GM23338 (cell line): ENCODE data around the gene SLAMF6. TPM values are rescaled to one million over a fixed set of nuclear protein-coding genes. Genes with fewer than 3 reads are reported as not detected.

Source experiments
- ATAC-seq: fragments of 200-7000 bp; cut with Tn5 transposase; 3 replicates; pipeline ENCODE4 v1.9.1; 2020
- DNase-seq: peaks from one replicate; pipeline ENCODE4 v3.0.0-alpha.2; 2015; ENCODE audit warnings: low spot score
- H2AFZ ChIP-seq: fragments of 200-600 bp; sonication (generic); 2 replicates; pipeline ENCODE4 v1.8.0; 2016; ENCODE audit warnings: antibody characterized with exemption, mild to moderate bottlenecking, moderate library complexity
- H3F3A ChIP-seq: fragments of 200-600 bp; sonication (generic); replicated peaks from 2 replicates; pipeline ENCODE4 v1.8.0; 2017; ENCODE audit warnings: antibody characterized with exemption, mixed run types, low read depth
- H3K27ac ChIP-seq: fragments of 200-600 bp; sonication (generic); 2 replicates; pipeline ENCODE4 v1.6.1; 2016; ENCODE audit warnings: low read depth
- H3K27me3 ChIP-seq: fragments of 200-600 bp; sonication (generic); 2 replicates; pipeline ENCODE4 v1.8.0; 2016; ENCODE audit warnings: mild to moderate bottlenecking, mixed run types, moderate library complexity; ENCODE audit not compliant: insufficient read depth
- H3K36me3 ChIP-seq: fragments of 200-600 bp; sonication (generic); 2 replicates; pipeline ENCODE4 v1.8.0; 2016; ENCODE audit warnings: mild to moderate bottlenecking; ENCODE audit not compliant: insufficient read depth
- H3K4me1 ChIP-seq: fragments of 200-600 bp; sonication (generic); 2 replicates; pipeline ENCODE4 v1.8.0; 2016; ENCODE audit warnings: mild to moderate bottlenecking, moderate library complexity; ENCODE audit not compliant: insufficient read depth
- H3K4me2 ChIP-seq: fragments of 200-600 bp; sonication (generic); 2 replicates; pipeline ENCODE4 v1.7.1; 2017; ENCODE audit warnings: mixed run types
- H3K4me3 ChIP-seq: fragments of 200-600 bp; sonication (generic); 2 replicates; pipeline ENCODE4 v1.6.1; 2016; ENCODE audit warnings: mixed run types
- H3K79me2 ChIP-seq: fragments of 200-600 bp; sonication (generic); replicated peaks from 2 replicates; pipeline ENCODE4 v1.8.0; 2017; ENCODE audit warnings: mild to moderate bottlenecking; ENCODE audit not compliant: insufficient read depth
- H3K9me2 ChIP-seq: fragments of 200-600 bp; sonication (generic); 2 replicates; pipeline ENCODE4 v1.8.0; 2017; ENCODE audit not compliant: insufficient read depth
- H4K20me1 ChIP-seq: fragments of 200-600 bp; sonication (generic); replicated peaks from 2 replicates; pipeline ENCODE4 v1.8.0; 2017; ENCODE audit warnings: mild to moderate bottlenecking; ENCODE audit not compliant: insufficient read depth
- H3K27ac Mint-ChIP-seq: 2 replicates; pipeline ENCODE4 v1.8.0; 2020; ENCODE audit warnings: inconsistent platforms, mild to moderate bottlenecking, moderate library complexity, mixed read lengths
- H3K27me3 Mint-ChIP-seq: 3 replicates; pipeline ENCODE4 v1.8.0; 2022; ENCODE audit warnings: low read depth, mild to moderate bottlenecking, moderate library complexity, mixed read lengths, inconsistent platforms; ENCODE audit not compliant: insufficient read depth, poor library complexity
- H3K36me3 Mint-ChIP-seq: 3 replicates; pipeline ENCODE4 v1.8.0; 2021; ENCODE audit warnings: low read depth, mild to moderate bottlenecking, inconsistent platforms, moderate library complexity, mixed read lengths
- H3K4me1 Mint-ChIP-seq: 3 replicates; pipeline ENCODE4 v1.8.0; 2020; ENCODE audit warnings: mild to moderate bottlenecking, inconsistent platforms, mixed read lengths
- H3K4me3 Mint-ChIP-seq: 3 replicates; pipeline ENCODE4 v1.8.0; 2021; ENCODE audit warnings: moderate library complexity, mild to moderate bottlenecking, inconsistent platforms, mixed read lengths
- H3K9me3 Mint-ChIP-seq: 3 replicates; pipeline ENCODE4 v1.8.0; 2020; ENCODE audit warnings: moderate library complexity, mild to moderate bottlenecking, inconsistent platforms, mixed read lengths
- CREB1 ChIP-seq: fragments of 250-450 bp; sonication (Bioruptor Pico); IDR thresholded peaks from 2 replicates; pipeline ENCODE4 v1.5.0; 2020; ENCODE audit warnings: low read depth, mild to moderate bottlenecking, moderate library complexity
- EZH2 ChIP-seq: fragments of 200-600 bp; sonication (generic); IDR thresholded peaks from one replicate; pipeline ENCODE4 v1.8.0; 2017; ENCODE audit warnings: antibody characterized with exemption, mild to moderate bottlenecking, low read depth; ENCODE audit not compliant: unreplicated experiment
- EZH2phosphoT487 ChIP-seq: fragments of 200-600 bp; sonication (generic); IDR thresholded peaks from one replicate; pipeline ENCODE4 v1.8.1; 2018; ENCODE audit warnings: antibody characterized with exemption; ENCODE audit not compliant: unreplicated experiment
- JUNB ChIP-seq: IDR thresholded peaks from one replicate; pipeline ENCODE4 v1.6.1; 2016; ENCODE audit warnings: antibody characterized with exemption; ENCODE audit not compliant: unreplicated experiment
- NANOG ChIP-seq: IDR thresholded peaks from 2 replicates; pipeline ENCODE4 v1.6.1; 2016; ENCODE audit warnings: antibody characterized with exemption, borderline replicate concordance
- POLR2AphosphoS5 ChIP-seq: IDR thresholded peaks from 2 replicates; pipeline ENCODE4 v1.6.1; 2016; ENCODE audit warnings: antibody characterized with exemption, low read depth
- REST ChIP-seq: IDR thresholded peaks from one replicate; pipeline ENCODE4 v1.6.1; 2018; ENCODE audit warnings: antibody characterized with exemption; ENCODE audit not compliant: unreplicated experiment
- STAT1 ChIP-seq: IDR thresholded peaks from one replicate; pipeline ENCODE4 v1.6.1; 2016; ENCODE audit warnings: antibody characterized with exemption; ENCODE audit not compliant: unreplicated experiment
- ZNF114 ChIP-seq: fragments of 250-450 bp; sonication (Bioruptor Pico); IDR thresholded peaks from 2 replicates; pipeline ENCODE4 v1.5.0; 2020; ENCODE audit warnings: mild to moderate bottlenecking, moderate library complexity
- ZNF331 ChIP-seq: fragments of 250-450 bp; sonication (Bioruptor Pico); IDR thresholded peaks from 2 replicates; pipeline ENCODE4 v1.5.0; 2020; ENCODE audit warnings: low read depth, mild to moderate bottlenecking, moderate library complexity
- polyA plus RNA-seq: library from polyadenylated mRNA; unstranded; fragments of >200 nt; fragmentation: Nextera tagmentation; extraction: Ambion mirVana; gene quantifications from 2 replicates; pipeline ENCODE4 v1.2.1, GENCODE V29; 2016
- total RNA-seq: library from RNA; depleted of rRNA; stranded (reverse); fragments of >200 nt; shearing (Covaris generic); gene quantifications from 2 replicates; pipeline ENCODE4 v1.2.3, GENCODE V29; 2014
- TF ChIP-seq, protein P1 (sequence below), 2 experiments: fragments of 200-600 bp in 1 of 2; sonication (generic) in 1 of 2; conservative IDR thresholded peaks; 2 replicates each; pipeline versions ENCODE4 v1.5.1 to v1.6.1; 2016 to 2017; ENCODE audit warnings: antibody characterized with exemption in 2 of 2, low read depth in 2 of 2, mild to moderate bottlenecking in 2 of 2, moderate library complexity in 1 of 2
- TF ChIP-seq, protein P2 (sequence below): IDR thresholded peaks from 2 replicates; pipeline ENCODE4 v1.6.1; 2016; ENCODE audit warnings: antibody characterized with exemption
- TF ChIP-seq, protein P3 (sequence below): fragments of 250-450 bp; sonication (Bioruptor Pico); IDR thresholded peaks from 2 replicates; pipeline ENCODE4 v1.5.0; 2020; ENCODE audit warnings: mild to moderate bottlenecking, moderate library complexity

The SLAMF6 gene
- total and polyA plus RNA-seq, 2 experiments from 2014 or later, result not detected

GRCh38 chr1:160560045-160560705, 37.1 kb upstream of the SLAMF6 start:
- Histone ChIP-seq H3K79me2 (no peaks in the 10 kb centered on the region), H3K4me1 (no peaks in the 10 kb centered on the region), H3F3A (no peaks in the 10 kb centered on the region), H3K36me3 (peaks cover 3% of the 10 kb centered on the region; the same call in 1 of the 2 replicates), H3K9me2 (peaks cover 6% of the 10 kb centered on the region; the same call in 1 of the 2 replicates), H4K20me1 (no peaks in the 10 kb centered on the region), H2AFZ (no peak overlapping the region), H3K4me3 (no peak overlapping the region), H3K27me3 (no peaks in the 10 kb centered on the region), H3K27ac (no peak overlapping the region), H3K4me2 (no peak overlapping the region)
- Mint-ChIP-seq H3K9me3 (peaks cover 16% of the 10 kb centered on the region), H3K27me3 (no peaks in the 10 kb centered on the region), H3K4me1 (no peaks in the 10 kb centered on the region), H3K4me3 (no peak overlapping the region), H3K36me3 (no peaks in the 10 kb centered on the region), H3K27ac (no peak overlapping the region)
- DNase-seq (no peak), ATAC-seq (no peak)
- no peak for TF ChIP-seq ZNF331 (CRISPR knock-in tag)
- TF ChIP-seq JUNB, result no peak
- no peak for TF ChIP-seq ZNF114 (CRISPR knock-in tag)
- TF ChIP-seq, protein P1, sequence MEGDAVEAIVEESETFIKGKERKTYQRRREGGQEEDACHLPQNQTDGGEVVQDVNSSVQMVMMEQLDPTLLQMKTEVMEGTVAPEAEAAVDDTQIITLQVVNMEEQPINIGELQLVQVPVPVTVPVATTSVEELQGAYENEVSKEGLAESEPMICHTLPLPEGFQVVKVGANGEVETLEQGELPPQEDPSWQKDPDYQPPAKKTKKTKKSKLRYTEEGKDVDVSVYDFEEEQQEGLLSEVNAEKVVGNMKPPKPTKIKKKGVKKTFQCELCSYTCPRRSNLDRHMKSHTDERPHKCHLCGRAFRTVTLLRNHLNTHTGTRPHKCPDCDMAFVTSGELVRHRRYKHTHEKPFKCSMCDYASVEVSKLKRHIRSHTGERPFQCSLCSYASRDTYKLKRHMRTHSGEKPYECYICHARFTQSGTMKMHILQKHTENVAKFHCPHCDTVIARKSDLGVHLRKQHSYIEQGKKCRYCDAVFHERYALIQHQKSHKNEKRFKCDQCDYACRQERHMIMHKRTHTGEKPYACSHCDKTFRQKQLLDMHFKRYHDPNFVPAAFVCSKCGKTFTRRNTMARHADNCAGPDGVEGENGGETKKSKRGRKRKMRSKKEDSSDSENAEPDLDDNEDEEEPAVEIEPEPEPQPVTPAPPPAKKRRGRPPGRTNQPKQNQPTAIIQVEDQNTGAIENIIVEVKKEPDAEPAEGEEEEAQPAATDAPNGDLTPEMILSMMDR (conservative IDR thresholded peaks at IDR 0.05; ENCODE audit: low read depth in 2 of 2), result no peak
- TF ChIP-seq CREB1 (CRISPR knock-in tag), result no peak
- no peak for TF ChIP-seq POLR2AphosphoS5
- TF ChIP-seq NANOG, result no peak
- no peak for TF ChIP-seq REST
- TF ChIP-seq, protein P2, sequence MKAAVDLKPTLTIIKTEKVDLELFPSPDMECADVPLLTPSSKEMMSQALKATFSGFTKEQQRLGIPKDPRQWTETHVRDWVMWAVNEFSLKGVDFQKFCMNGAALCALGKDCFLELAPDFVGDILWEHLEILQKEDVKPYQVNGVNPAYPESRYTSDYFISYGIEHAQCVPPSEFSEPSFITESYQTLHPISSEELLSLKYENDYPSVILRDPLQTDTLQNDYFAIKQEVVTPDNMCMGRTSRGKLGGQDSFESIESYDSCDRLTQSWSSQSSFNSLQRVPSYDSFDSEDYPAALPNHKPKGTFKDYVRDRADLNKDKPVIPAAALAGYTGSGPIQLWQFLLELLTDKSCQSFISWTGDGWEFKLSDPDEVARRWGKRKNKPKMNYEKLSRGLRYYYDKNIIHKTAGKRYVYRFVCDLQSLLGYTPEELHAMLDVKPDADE, result no peak
- no peak for TF ChIP-seq EZH2phosphoT487
- TF ChIP-seq, protein P3, sequence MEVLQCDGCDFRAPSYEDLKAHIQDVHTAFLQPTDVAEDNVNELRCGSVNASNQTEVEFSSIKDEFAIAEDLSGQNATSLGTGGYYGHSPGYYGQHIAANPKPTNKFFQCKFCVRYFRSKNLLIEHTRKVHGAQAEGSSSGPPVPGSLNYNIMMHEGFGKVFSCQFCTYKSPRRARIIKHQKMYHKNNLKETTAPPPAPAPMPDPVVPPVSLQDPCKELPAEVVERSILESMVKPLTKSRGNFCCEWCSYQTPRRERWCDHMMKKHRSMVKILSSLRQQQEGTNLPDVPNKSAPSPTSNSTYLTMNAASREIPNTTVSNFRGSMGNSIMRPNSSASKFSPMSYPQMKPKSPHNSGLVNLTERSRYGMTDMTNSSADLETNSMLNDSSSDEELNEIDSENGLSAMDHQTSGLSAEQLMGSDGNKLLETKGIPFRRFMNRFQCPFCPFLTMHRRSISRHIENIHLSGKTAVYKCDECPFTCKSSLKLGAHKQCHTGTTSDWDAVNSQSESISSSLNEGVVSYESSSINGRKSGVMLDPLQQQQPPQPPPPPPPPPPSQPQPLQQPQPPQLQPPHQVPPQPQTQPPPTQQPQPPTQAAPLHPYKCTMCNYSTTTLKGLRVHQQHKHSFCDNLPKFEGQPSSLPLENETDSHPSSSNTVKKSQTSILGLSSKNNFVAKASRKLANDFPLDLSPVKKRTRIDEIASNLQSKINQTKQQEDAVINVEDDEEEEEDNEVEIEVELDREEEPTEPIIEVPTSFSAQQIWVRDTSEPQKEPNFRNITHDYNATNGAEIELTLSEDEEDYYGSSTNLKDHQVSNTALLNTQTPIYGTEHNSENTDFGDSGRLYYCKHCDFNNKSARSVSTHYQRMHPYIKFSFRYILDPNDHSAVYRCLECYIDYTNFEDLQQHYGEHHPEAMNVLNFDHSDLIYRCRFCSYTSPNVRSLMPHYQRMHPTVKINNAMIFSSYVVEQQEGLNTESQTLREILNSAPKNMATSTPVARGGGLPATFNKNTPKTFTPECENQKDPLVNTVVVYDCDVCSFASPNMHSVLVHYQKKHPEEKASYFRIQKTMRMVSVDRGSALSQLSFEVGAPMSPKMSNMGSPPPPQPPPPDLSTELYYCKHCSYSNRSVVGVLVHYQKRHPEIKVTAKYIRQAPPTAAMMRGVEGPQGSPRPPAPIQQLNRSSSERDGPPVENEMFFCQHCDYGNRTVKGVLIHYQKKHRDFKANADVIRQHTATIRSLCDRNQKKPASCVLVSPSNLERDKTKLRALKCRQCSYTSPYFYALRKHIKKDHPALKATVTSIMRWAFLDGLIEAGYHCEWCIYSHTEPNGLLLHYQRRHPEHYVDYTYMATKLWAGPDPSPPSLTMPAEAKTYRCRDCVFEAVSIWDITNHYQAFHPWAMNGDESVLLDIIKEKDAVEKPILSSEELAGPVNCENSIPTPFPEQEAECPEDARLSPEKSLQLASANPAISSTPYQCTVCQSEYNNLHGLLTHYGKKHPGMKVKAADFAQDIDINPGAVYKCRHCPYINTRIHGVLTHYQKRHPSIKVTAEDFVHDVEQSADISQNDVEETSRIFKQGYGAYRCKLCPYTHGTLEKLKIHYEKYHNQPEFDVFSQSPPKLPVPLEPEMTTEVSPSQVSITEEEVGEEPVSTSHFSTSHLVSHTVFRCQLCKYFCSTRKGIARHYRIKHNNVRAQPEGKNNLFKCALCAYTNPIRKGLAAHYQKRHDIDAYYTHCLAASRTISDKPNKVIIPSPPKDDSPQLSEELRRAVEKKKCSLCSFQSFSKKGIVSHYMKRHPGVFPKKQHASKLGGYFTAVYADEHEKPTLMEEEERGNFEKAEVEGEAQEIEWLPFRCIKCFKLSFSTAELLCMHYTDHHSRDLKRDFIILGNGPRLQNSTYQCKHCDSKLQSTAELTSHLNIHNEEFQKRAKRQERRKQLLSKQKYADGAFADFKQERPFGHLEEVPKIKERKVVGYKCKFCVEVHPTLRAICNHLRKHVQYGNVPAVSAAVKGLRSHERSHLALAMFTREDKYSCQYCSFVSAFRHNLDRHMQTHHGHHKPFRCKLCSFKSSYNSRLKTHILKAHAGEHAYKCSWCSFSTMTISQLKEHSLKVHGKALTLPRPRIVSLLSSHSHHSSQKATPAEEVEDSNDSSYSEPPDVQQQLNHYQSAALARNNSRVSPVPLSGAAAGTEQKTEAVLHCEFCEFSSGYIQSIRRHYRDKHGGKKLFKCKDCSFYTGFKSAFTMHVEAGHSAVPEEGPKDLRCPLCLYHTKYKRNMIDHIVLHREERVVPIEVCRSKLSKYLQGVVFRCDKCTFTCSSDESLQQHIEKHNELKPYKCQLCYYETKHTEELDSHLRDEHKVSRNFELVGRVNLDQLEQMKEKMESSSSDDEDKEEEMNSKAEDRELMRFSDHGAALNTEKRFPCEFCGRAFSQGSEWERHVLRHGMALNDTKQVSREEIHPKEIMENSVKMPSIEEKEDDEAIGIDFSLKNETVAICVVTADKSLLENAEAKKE (CRISPR knock-in tag), result no peak
- TF ChIP-seq STAT1, result no peak
- no peak for TF ChIP-seq EZH2
